Esophagus (tissue), 2 donors: ENCODE measurements around the gene ARMH1. TPM values are rescaled to one million over a fixed set of nuclear protein-coding genes. Genes with fewer than 3 reads are reported as not detected.
"Not testable (repeated sequence)": the region's sequence is repeated elsewhere in the genome, so short reads cannot be mapped to it uniquely, and the experiment has no call there.

Source experiments
- H3K27ac ChIP-seq, 2 donors: one replicate each; pipeline ENCODE4 v1.5.1; 2013; ENCODE audit warnings: low read depth in 2 of 2, mild to moderate bottlenecking in 2 of 2, inconsistent platforms in 1 of 2, low read length in 1 of 2, moderate library complexity in 1 of 2
- H3K27me3 ChIP-seq, 2 donors: one replicate each; pipeline ENCODE4 v1.6.1; 2013; ENCODE audit warnings: low read length in 2 of 2, control low read depth in 1 of 2, mild to moderate bottlenecking in 1 of 2; ENCODE audit not compliant: insufficient read depth in 2 of 2, control insufficient read depth in 1 of 2
- H3K36me3 ChIP-seq, 2 donors: one replicate each; pipeline ENCODE4 v1.6.1; 2013; ENCODE audit warnings: low read length in 1 of 2; ENCODE audit not compliant: control insufficient read depth in 2 of 2, insufficient read depth in 2 of 2
- H3K4me1 ChIP-seq, 2 donors: one replicate each; pipeline ENCODE4 v1.6.1; 2013; ENCODE audit warnings: low read length in 1 of 2; ENCODE audit not compliant: control insufficient read depth in 2 of 2, insufficient read depth in 2 of 2
- H3K4me3 ChIP-seq, 2 donors: one replicate each; pipeline ENCODE4 v1.5.1; 2013; ENCODE audit warnings: low read length in 2 of 2, mild to moderate bottlenecking in 2 of 2, low read depth in 1 of 2, moderate library complexity in 1 of 2
- H3K9me3 ChIP-seq, 2 donors: one replicate each; pipeline ENCODE4 v1.6.1; 2013; ENCODE audit warnings: mild to moderate bottlenecking in 2 of 2, low read depth in 1 of 2, low read length in 1 of 2, moderate library complexity in 1 of 2; ENCODE audit not compliant: control insufficient read depth in 2 of 2, insufficient read depth in 1 of 2
- WGBS, 2 donors: extraction: QIAGEN DNeasy Blood & Tissue Kit; methylation state at CpG; one replicate each; pipeline ENCODE4 v1.1.7; 2013; 5-methylcytosine and 5-hydroxymethylcytosine counted together
- polyA plus RNA-seq, 2 donors: library from polyadenylated mRNA; stranded (reverse); fragments of 200-250 nt; gene quantifications; one replicate each; pipeline ENCODE4 v1.2.3, GENCODE V29; 2013
- donor health status: healthy with polysubstance abuse.
- donor health status: Bipolar disorder and iron deficiency.

ARMH1 gene
- polyA plus RNA-seq, 2 donors = 0.71 to 1.1 TPM

DNA sequence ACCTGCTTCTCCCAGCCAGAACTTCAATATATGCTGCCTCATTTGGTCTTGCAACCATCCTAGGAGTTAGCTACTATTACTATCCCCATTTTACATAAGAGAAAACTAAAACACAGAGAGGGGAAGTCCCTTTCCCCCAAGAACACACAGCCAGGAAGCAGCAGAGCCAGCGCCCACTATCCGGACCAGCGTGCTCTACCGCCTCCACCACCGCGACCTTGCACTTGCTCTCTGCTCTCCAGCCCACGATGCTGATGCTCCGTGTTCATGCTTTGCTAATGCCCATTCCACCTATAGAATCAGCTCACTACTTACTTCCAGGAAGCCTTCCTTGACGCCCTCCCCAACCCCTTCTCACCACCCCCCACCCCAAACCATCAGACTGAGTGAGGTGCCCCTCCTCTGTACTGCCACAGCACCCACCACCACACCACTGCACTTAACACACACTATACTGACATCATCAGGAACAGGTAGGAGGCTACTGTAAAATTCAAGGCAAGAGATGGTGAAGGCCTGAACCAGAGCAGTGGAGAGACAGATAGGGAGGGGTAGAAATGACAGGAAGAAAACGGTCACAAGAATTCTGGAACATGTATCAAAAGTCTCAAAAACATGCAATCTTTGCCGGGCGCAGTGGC is 9.7 kb upstream of the ARMH1 start:
- Histone ChIP-seq H3K9me3 (no peaks in the 10 kb centered on the region), H3K4me1 (no peaks in the 10 kb centered on the region), H3K27me3 (no peaks in the 10 kb centered on the region), H3K4me3 (no peak overlapping the region), H3K36me3 (no peaks in the 10 kb centered on the region), H3K27ac (no peak overlapping the region)
- WGBS, 2 donors = 84 to 88% methylated on average over 12 of the region's 12 CpGs

DNA sequence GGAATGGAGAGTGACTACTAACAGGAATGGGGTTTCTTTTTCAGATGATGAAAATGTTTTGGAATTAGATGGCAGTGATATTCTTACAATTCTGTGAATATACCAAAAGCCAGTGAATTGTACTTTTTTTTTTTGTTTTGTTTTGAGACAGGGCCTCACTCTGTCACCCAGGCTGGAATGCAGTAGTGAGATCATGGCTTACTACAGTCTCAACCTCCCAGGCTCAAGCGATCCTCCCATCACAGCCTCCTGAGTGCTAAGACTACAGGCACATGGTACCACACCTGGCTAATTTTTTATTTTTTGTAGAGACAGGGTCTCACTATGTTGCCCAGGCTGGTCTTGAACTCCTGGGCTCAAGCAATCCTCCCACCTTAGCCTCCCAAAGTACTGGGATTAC is 7.8 kb upstream of the ARMH1 start:
- H3K4me1 ChIP-seq, H3K36me3 ChIP-seq, H3K9me3 ChIP-seq, H3K4me3 ChIP-seq, H3K27me3 ChIP-seq, H3K27ac ChIP-seq: not testable (repeated sequence)
- 91 to 100% methylated on average over 1 of the region's 1 CpG for WGBS, 2 donors

DNA sequence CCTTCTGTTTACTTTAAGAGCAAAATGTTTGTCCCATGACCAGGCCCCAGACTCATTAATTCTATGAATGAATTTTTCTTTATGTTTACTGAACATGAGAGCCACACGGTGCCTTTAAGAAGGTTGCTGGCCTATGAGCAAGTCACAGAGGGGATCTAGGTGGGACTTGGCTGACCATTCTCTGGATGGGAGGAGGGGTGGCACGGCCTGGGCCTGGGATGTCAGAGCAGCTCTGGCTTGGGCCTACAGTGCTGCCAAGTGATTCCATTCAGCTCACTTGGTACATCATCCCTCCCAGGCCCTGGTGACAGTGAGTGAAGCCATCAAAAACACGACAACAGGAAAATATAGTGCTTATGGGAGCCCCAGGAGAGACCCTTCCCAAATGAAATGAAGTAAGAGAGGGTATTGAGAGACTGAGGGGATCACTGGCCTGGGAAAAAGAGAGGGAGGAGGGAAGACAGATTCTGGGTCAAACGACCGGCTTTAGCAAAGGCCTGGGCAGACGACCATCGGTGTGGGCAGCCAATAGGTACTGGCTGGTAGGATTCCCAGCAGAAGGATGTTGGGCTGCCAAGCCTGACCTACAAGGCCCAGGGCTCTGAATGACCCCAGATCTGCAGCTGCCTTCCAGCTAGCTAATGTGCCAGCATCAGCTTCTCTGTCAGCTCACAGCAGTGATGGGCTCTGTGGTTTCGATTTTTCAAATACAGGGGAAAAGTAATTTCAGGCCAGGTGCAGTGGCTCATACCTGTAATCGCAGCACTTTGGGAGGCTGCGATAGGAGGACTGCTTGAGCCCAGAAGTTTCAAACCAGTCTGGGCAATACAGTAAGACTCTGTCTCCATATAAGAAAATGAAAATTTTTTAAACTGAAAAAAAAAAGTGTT is 3.5 kb upstream of the ARMH1 start:
- Histone ChIP-seq H3K27ac (no peak overlapping the region), H3K36me3 (no peaks in the 10 kb centered on the region), H3K27me3 (no peaks in the 10 kb centered on the region), H3K4me1 (peaks cover 2 to 5% of the 10 kb centered on the region in 2 donors), H3K9me3 (no peaks in the 10 kb centered on the region), H3K4me3 (no peak overlapping the region)
- 87 to 91% methylated on average over 10 of the region's 10 CpGs for WGBS, 2 donors

DNA sequence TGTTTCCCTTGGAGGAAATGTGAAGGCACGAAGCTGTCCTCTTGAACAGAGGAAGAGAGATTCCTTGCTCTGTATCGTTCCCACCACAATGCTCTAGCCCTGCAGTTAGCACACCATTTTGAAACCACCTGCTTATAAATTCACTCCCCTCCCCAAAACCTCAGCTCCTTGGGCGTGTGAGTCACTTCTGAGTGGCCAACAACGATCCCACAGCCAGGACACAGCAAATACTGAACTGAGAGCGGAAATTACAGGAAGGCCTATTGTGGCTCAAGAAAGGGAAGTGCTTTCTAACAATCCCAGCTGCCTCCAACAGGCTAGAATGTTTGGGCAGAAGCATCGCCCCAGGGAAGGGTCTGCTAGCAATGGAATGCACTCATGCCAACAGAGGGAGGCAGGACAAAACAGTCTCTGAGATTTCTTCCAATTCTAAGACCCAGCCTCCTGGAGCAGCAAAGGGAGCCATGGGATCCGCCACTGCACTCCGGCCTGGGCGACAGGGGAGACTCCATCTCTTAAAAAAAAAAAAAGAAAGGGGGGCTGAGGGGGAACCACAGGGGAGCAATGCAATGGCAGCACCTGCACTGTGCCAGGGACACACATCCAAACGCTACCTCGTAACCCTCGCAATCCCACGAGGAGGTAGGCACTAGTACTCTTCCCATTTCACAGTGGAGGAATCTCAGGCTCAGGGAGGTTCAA is 2.1 kb upstream of the ARMH1 start:
- H3K4me1 ChIP-seq = peaks cover 2 to 5% of the 10 kb centered on the region in 2 donors
- H3K9me3 ChIP-seq = no peaks in the 10 kb centered on the region
- no peaks in the 10 kb centered on the region for H3K27me3 ChIP-seq
- 77 to 86% methylated on average over 13 of the region's 13 CpGs for WGBS, 2 donors
- H3K27ac ChIP-seq = peak overlapping the region in 1 of 2 donors; percentile 29
- H3K4me3 ChIP-seq = no peak overlapping the region
- no peaks in the 10 kb centered on the region for H3K36me3 ChIP-seq

DNA sequence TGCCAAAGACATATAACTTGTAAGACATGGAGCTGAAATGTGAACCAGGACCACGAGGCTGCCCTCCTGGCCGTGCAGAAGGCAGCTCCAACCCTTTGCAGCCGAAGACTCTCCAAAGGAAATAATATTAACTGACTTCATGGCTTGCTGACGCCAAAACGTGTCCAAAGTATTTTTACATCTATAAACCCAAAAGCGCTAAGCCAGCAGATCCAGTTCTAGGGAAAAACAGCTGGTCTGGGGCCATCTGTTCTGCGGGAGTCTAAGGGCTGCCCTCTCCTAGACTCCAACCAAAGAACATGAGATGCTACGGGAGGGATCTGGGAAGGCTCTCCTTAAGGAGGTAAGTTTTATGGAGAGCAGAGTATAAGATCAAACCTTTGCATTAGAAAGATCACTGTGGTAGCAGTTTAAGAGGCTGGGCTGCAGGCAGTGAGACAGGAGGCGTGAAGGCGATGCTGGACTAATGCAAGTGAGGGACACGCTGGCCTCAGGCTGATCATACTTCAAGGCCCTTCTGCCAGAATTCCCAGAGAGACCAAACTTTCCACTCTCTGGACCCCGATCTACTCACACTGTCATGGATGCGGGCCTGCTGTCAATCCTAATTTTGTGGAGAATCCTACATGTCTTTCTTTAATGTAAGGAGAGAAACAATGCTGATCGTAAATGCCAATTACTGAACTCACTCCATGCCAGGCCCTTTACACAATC is 1.4 kb upstream of the ARMH1 start:
- H3K4me3 ChIP-seq = peak overlapping the region in 1 of 2 donors; percentile 60
- no peaks in the 10 kb centered on the region for H3K9me3 ChIP-seq
- 76 to 79% methylated on average over 14 of the region's 14 CpGs for WGBS, 2 donors
- peak overlapping the region; percentile 78 to 96 for H3K27ac ChIP-seq
- no peaks in the 10 kb centered on the region for H3K27me3 ChIP-seq
- peaks cover 2 to 5% of the 10 kb centered on the region in 2 donors for H3K4me1 ChIP-seq
- H3K36me3 ChIP-seq = no peaks in the 10 kb centered on the region

DNA sequence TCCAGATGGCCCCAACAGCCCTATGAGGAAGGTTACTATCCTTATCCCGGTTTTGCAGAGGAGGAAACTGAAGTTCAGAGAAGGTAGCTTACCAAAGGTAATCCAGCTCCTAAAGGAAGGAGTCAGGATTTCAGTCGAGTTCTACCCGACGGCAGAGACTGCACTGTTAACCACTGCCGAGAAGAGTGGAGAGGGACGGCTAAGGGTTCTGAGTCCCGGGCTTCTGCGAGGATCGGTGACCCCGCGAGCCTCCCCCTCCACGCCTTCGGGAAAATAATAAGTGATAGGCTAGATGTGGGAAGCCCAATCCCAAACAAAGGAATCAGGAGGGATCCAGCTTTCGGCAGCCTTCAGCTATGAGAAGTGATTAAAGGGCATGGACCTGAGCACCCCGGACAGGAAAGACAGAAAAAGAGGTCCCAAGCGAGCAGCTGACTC is 820 bp upstream of the ARMH1 start:
- peak overlapping the region; percentile 48 to 60 for H3K4me3 ChIP-seq
- peaks cover 2 to 5% of the 10 kb centered on the region in 2 donors for H3K4me1 ChIP-seq
- no peaks in the 10 kb centered on the region for H3K9me3 ChIP-seq
- no peaks in the 10 kb centered on the region for H3K36me3 ChIP-seq
- peak overlapping the region; percentile 78 to 96 for H3K27ac ChIP-seq
- 0 to 1% methylated on average over 16 of the region's 16 CpGs for WGBS, 2 donors
- no peaks in the 10 kb centered on the region for H3K27me3 ChIP-seq

DNA sequence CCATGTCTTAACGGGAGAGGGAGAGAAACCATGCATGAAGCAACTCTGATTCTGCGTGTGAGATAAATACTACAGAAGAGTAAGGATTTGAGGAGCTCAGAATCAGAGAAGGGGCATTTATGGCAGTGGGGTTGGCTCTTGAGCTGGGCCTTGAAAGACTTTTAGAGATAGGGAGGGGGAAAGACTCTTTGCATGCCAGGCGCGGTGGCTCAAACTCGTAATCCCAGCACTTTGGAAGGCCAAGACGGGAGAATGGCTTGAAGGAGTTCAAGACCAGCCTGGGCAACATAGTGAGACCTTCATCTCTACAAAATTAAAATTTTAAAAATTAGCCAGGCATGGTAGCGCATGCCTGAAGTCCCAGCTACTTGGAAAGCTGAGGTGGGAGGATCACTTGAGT is 672 bp downstream of the ARMH1 start:
- peaks cover 2 to 5% of the 10 kb centered on the region in 2 donors for H3K4me1 ChIP-seq
- no peaks in the 10 kb centered on the region for H3K27me3 ChIP-seq
- no peaks in the 10 kb centered on the region for H3K9me3 ChIP-seq
- H3K4me3 ChIP-seq = no peak overlapping the region
- H3K27ac ChIP-seq = no peak overlapping the region
- no peaks in the 10 kb centered on the region for H3K36me3 ChIP-seq
- WGBS, 2 donors = 88 to 92% methylated on average over 7 of the region's 7 CpGs

DNA sequence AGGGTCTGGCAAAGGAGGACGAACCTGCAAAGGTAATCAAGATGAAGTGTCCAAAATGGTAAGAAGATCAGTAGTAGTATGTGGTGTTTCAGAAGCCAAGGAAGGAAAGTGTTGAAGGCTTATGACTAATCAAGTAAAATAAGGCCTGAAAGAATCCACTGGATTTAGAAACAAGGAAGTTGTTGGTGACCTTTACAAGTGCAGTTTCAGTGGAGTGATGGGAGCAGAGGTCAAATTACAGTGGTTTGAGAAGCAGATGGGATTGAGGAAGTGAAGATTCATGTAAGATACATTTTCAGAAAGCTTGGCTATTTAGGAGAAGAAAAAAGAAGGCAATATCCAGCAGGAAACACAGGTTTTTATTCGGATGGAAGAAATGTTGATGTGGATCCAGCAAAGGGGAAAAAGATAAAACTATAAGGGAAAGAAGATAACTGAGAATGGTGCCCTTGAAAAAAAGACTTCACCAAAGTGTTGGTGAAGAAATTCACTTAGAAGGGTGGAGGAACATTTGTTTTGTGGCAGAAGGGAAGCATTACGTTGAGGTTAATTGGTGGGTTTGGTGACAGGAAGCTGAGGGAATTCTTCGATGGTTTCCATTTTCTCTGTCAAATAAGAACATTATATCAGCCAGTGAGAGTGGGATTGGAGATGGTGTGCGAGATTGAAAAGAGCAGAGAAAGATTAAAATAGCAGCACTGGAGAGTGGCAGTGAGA is 2.1 kb downstream of the ARMH1 start:
- no peaks in the 10 kb centered on the region for H3K9me3 ChIP-seq
- no peaks in the 10 kb centered on the region for H3K36me3 ChIP-seq
- no peaks in the 10 kb centered on the region for H3K27me3 ChIP-seq
- no peak overlapping the region for H3K4me3 ChIP-seq
- peaks cover 2 to 5% of the 10 kb centered on the region in 2 donors for H3K4me1 ChIP-seq
- 73 to 79% methylated on average over 5 of the region's 5 CpGs for WGBS, 2 donors
- H3K27ac ChIP-seq = peak overlapping the region; percentile 25 to 50
